HG03432 (cell line): Measurements from ENCODE around the gene MDH2.
"Not testable (repeated sequence)": the region's sequence is repeated elsewhere in the genome, so short reads cannot be mapped to it uniquely, and the experiment has no call there.

ENCODE experiments used
- ATAC-seq: cut with Tn5 transposase; IDR thresholded peaks from one replicate; pipeline ENCODE4 v1.9.1; 2021; ENCODE audit warnings: mild to moderate bottlenecking, moderate library complexity; ENCODE audit not compliant: unreplicated experiment

The MDH2 gene

DNA sequence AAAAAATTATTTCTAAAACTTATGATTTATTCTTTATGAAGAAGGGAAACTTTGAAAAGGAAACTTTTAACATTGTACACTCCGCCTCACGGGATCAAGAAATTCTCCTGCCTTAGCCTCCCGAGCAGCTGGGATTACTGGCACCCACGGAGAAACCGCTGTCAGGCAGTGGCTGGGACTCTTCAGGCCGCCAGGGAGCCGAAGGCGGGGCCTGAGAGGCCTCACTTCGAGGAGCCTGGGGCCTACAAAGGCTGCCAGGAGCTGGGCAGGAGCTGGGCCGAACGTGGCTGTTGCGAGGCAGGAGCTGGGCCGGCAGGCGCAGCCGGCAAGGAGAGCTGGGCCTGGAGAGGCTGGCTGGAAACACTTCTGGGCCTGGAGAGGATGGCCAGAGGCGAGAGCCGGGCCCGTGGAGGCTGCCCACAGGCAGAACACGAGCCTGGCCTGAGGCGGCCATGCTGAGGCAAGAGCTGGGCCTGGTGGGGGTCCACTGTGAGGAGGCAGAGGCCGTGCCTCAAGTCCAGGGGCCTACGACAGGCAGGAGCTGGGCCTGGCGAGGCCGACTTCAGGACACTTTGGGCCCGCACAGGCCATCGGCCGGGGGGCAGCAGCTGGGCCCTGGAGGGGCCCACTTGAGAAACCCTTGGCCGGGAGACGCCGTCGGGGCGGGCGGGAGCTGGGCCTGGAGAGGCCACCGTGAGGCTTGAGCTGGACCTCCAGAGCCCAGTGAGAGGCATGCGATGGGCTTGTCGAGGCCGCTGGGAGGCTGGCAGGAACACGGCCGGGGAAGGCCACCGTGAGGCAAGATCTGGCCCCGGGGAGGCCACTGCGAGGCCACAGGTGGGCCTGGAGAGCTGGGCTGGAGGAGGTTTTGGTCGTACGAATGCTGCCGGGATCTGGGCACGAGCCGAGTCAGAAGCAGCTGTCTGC is 23.7 kb downstream of the MDH2 start:
- no peak for ATAC-seq

DNA sequence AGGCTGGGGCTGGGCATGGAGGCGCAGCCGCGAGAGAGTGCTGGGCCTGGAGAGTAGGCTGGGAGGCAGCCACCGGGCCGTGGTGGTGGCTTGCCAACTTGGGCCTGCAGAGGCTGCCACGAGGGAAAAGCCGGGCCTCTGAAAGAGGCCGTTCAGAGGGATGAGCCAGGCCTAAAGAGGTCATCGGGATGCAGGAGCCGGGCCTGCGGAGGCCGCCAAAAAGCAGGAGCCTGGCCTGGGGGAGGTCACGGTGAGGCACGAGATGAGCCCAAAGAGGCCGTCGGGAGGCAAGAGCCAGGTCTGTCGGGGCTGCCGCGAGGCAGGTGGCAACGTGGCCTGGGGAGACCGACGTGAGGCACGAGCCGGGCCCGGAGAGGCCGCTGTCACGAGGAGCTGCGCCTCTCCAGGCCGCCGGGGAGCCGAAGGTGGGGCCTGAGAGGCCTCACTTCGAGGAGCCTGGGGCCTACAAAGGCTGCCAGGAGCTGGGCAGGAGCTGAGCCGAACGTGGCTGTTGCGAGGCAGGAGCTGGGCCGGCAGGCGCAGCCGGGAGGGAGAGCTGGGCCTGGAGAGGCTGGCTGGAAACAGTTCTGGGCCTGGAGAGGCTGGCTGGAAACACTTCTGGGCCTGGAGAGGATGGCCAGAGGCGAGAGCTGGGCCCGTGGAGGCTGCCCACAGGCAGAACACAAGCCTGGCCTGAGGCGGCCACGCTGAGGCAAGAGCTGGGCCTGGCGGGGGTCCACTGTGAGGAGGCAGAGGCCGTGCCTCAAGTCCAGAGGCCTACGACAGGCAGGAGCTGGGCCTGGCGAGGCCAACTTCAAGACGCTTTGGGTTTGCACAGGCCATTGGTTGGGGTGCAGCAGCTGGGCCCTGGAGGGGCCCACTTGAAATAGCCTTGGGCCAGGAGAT is 24.6 kb downstream of the MDH2 start:
- ATAC-seq = no peak

DNA sequence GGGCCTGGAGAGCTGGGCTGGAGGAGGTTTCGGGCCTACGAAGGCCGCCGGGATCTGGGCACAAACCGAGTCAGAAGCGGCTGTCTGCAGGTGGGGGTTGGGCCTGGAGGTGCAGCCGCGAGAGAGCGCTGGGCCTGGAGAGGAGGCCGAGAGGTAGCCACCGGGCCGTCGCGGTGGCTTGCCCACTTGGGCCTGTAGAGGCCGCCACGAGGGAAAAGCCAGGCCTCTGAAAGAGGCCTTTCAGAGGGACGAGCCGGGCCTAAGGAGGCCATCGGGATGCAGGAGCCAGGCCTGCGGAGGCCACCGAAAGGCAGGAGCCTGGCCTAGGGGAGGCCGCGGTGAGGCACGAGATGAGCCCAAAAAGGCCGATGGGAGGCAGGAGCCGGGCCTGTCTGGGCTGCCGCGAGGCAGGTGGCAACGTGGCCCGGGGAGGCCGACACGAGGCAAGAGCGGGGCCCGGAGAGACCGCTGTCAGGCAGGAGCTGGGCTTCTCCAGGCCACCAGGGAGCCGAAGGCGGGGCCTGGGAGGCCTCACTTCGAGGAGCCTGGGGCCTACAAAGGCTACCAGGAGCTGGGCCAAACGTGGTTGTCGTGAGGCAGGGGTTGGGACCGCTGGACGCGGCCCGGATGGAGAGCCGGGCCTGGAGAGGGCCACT is 25.6 kb downstream of the MDH2 start:
- no peak for ATAC-seq

DNA sequence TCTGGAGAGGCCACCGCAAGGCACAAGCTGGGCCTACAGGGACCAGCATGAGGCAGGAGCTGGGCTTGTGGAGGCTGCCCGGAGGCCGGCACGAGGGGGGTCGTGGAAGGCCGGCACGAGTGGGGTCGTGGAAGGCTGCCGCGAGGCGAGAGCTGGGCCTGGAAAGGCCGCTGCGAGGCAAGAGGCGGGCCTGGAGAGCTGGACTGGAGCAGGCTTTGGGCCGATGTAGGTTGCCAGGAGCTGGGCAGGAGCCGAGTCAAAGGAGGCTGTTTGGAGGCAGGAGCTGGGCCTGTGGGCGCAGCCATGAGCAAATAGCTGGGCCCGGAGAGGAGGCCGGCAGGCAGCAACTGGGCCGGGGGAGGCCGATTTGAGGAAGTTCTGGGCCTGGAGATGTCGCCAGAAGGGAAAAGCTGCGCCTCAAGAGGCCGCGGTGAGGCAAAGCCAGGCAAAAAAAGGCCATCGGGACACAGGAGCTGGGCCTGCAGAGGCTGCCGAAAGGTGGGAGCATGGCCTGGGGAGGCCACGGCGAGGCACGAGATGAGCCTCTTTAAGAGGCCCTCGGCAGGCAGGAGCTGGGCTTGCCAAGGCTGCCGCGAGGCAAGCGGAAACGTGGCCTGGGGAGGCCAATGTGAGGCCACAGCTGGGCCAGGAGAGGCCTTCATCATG is 26.5 kb downstream of the MDH2 start:
- no peak for ATAC-seq

DNA sequence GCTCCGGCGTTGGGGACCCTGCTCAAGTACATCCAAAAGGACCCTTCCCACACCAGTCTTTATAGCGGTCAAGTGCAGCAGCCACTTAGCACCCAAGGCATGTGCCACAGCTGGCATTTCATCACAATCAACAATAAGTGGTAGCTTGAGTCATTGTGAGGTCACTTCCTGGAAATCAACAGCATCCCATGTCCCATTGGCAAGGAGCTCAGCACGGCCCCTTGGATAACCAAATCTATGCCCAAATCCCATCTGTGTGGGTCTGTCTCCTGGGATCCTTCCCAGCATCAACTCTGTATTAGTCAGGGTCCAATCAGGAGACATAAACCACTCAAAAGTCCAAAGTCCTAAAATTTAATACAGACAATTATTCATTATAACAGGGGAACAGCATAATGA is 27.1 kb downstream of the MDH2 start:
- ATAC-seq = no peak

DNA sequence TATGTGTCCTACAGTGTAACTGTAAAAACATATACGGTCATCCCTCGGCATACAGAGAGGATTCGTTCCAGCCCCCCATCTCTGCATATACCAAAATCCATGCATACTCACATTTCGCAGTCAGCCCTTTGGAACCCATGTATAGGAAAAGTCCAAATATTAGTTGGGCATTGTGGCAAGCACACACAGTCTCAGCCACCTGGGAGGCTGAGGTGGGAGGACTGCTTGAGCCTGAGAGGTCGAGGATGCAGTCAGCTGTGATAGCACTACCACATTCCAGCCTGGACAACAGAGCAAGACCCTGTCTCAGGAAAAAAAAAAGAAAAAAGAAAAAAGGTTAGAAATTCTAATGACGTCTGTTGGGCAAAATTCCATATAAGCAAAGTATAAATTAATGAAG is 29.1 kb downstream of the MDH2 start:
- ATAC-seq = no peak

DNA sequence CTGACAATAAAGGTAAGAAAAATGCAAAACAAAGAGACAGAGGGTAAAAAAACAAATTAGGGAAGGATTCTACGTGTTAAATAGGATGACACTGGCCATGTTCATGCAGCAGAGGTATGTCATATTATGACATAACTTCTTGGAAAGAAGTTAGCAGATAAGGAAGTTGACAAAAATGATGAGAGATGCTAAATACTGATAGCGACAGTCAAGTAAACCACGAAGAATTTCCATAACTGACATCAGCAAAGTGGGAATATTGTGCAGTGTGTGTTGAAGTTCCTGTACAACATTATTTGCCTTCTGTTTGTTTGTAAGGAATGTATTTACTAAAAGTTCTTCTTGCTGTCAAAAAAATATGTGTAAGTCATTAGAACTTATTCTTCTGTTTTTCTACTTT is 29.5 kb downstream of the MDH2 start:
- no peak for ATAC-seq

DNA sequence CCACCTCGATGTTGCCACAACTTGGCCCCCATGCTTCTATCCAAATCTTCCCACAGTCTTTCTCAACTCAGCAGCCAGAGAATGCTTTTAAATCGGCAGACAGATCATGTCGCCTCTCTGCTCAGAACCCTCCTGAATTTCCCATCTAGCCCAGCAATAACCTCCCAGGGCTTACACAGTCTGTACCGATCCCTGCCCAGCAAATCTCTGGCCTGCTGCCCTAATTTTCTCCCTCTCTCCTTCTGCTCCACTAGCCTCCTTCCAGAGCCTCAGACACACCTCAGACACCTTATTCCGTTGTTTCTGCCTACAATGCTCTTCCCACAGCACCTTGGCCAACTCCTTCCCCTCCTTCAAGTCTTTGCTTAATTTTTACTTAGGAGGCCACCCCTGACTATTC is 32.3 kb downstream of the MDH2 start:
- no peak for ATAC-seq

DNA sequence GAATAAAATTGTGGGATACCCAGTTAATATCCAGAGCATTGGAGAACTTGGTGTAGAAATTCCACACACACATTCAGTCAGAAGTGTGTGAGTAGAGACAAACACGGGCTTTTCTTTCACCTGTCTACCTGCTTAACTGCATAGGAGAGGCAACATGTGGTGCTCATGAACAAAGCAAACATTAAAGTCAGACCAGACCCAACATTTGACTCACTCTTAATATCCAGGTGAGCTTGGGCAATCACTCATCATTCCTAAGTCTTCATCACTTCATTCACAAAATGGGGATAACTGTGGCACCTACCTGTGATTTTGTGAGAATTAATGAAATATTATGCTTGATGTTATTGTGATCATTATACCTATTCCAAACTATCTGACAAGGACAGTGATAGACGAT is 36.2 kb downstream of the MDH2 start:
- not testable (repeated sequence) for ATAC-seq

DNA sequence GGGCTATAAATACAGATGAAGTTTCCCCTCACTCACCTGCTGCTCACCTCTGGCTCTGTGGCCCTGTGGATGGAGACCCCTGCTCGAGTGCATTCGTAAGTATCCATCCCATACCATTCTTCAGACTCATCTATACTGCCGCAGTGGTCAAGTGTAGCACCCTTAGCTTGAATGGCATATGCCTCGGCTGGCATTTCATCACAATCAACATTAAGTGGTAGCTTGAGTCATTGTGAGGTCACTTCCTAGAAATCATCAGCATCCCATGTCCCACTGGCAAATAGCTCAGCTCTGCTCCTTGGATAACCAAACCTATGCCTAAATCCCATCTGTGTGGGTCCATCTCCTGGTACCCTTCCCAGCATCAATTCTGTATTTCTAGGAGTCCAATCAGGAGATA is 38.2 kb downstream of the MDH2 start:
- ATAC-seq = no peak

DNA sequence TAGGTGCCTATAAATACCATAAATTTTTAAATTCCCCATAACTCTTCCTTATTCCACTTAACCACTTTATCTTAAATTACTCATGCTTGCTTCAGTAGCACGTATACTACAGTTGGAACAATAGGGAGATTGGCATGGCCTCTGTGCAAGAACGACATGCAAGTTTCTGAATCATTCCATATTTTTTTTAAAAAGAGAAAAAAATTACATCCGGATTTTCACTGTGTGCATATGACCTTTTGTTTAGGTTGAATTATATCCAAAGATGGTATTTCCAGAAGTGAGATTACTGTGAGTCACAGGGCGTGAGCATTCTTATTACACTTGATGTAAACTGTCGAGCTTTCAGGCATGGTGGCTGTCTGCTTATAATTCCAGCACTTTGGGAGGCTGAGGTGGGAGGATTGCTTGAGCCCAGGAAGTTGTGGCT is 39.5 kb downstream of the MDH2 start:
- not testable (repeated sequence) for ATAC-seq

DNA sequence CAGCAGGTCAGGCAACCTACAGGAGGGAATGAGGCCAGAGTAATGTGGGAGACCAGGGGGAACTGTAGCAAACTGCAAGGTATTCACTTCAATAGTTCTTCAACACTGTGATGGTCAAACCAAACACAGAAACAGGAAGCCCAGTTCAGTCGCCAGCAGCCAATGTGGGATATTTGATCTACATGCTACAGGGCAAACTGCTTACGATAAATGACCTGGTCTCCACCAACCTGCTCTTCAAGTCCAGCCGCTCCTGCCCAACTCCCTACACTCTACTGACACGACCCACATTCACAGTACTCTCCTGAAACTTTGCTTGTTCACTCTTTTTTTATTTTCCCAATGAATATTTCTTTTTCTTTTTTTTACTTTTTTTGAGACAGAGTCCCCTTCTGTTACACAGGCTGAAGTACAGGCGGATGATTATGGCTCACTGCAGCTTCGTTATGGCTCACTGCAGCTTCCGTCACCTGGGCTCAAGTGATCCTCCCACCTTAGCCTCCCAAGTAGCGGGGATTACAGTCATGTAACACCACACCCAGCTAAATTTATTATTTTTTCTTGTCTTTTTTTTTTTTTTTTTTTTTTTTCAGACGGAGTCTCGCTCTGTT is 42.1 kb downstream of the MDH2 start:
- ATAC-seq = no peak

DNA sequence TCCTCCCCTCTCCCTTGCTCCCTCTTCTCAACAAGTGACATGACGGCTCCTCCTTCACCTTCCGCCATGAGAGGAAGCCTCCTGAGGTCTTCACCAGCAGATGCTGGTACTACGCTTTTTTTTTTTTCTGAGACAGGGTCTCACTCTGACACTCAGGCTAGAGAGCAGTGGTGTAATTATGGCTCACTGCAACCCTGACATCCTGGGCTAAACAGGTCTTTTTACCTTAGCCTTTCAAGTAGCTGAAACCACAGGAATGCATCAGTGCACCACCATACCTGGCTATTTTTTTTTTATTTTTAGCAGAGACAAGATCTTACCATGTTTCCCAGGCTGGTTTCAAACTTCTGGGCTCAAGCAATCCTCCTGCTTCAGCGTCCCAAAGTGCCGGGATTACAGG is 43.6 kb downstream of the MDH2 start:
- no peak for ATAC-seq

DNA sequence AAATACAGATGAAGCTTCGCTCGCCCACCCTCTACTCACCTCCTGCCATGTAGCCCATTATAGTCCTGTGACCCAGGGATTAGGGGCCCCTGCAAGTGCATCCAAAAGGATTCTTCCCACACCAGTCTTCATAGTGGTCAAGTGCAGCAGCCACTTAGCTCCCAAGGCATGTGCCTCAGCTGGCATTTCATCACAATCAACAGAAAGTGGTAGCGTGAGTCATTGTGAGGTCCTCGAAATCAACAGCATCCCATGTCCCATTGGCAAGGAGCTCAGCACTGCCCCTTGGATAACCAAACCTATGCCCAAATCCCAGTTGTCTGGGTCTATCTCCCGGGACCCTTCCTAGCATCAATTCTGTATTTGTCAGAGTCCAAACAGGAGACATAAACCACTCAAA is 45.6 kb downstream of the MDH2 start:
- not testable (repeated sequence) for ATAC-seq

DNA sequence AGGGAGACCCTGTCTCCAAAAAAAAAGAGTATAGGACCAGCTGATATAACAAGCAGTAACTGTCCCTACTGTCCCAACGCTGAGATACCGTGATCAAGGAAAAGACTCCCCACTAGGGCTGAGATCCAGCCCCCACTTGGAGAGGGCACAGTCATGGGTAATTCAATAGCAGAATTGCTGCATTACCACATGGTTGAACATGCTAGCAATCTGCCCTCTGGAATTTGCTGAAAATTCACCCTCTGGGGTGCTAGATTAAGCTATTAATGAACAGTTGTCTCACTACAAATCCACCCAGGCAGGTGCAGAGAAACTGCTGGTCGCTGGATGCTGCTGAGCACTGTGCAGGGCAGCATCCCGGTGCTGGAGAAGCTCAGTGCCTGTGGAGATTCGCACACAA is 46.4 kb downstream of the MDH2 start:
- not testable (repeated sequence) for ATAC-seq

DNA sequence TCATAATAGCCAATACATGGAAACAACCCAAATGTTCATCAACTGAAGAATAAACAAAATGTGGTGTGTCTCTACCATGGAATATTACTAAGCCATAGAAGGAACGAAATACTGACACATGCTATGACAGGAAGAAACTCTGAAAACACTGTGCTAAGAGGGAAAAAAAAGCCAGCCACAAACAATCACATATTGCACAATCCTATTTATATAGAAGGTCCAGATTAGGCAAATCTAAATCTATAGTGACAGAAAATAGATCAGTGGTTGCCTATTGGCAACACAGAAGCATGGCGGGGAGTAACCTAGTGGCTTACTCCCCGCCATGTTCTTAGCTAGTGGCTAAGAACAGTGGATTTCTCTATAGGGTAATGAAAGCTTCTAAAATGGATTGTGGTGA is 48.0 kb downstream of the MDH2 start:
- ATAC-seq = no peak

DNA sequence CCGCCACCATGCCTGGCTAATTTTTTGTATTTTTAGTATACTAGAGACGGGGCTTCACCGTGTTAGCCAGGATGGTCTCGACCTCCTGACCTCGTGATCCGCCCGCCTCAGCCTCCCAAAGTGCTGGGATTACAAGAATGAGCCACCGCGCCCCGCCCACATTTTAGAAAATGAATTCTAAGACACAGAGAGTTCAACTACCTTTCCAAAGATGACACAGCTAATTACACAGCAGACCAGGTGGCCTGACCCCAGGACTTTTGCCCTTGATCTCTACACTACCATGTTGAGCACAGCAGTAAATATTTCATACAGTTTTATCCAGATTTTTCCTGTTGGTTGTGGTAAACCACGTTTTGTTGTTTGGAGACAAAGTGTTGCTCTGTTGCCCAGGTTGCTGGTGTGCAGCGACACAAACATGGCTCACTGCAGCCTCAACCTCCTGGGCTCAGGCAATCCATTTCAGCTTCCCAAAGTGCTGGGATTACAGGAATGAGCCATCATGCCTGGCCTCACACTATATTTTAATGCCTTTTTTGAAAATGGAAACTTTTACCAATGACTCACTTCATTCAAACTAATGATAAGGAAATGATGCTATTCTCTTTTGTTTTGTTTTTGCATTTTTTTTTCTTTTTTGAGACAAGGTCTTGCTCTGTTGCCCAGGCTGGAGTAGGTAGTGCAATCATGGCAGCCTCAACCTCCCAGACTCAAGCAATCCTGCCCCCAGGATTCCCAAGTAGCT is 54.0 kb downstream of the MDH2 start:
- not testable (repeated sequence) for ATAC-seq

DNA sequence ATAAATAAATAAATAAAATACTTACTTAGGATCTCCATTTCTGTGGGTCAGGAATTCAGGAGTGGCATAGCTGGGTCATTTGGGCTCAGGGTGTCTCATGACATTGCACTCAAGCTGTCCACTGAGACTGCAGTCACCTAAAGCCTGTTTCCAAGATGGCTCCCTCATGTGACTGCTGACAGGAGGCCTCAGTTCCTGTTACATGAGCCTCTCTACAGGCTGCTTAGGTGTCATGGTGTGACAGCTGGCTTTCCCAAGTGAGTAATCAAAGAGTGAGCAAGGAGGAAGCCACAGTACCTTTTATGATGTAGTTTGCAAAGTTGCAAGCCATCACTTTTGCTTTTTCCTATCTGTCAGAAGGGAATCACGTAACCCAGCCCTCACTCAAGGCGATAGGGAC is 55.9 kb downstream of the MDH2 start:
- ATAC-seq = not testable (repeated sequence)

DNA sequence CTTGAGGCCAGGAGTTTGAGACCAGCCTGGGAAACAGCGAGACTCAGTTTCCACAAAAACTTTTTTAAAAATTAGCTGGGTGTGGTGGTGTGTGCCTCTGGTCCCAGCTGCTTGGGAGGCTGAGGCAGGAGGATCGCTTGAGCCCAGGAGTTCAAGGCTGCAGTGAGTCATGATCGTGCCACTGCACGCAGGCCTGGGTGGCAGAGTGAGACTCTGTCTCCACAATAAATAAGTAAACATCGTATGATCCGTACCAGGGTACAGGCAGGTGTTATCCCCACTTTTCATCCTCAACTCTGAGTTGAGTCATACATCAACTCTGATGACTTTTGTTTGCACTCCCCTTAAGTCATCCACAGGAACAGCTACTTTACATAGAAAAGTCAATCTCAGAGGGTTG is 58.2 kb downstream of the MDH2 start:
- ATAC-seq = not testable (repeated sequence)

DNA sequence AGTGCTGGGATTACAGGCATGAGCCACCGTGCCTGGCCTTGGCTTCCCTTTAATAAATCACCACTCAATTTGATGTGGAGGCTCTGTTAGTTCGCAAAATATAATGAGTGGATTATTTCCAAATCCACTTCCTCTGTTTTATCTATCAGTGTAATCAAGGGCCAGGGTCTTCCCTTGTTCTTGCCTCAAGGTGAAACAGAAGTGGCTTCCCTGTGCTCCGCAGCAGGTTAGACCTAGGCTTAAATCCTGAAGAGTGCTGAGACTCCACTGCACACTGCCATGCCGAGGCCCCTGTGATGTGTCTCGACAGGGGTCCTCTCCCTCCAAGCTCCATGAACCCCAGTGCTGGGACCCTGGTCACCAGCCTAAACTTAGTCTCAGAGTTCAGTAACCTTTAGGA is 59.0 kb downstream of the MDH2 start:
- ATAC-seq = no peak
